Skin epidermis (tissue), 12 donors: Measurements from ENCODE around the gene AHNAK.
"Not testable (repeated sequence)": the region's sequence is repeated elsewhere in the genome, so short reads cannot be mapped to it uniquely, and the experiment has no call there.

Experiments used
- H3K27ac ChIP-seq, 21 experiments: fragments of 200-600 bp; sonication (generic) in 11 of 21; one replicate each; pipeline ENCODE4 v1.5.0; 2020; ENCODE audit warnings: mild to moderate bottlenecking in 3 of 21, inconsistent platforms in 2 of 21, moderate library complexity in 2 of 21
- H3K4me3 ChIP-seq, 7 experiments: fragments of 200-600 bp; sonication (generic) in 2 of 7; one replicate each; pipeline ENCODE4 v1.5.0; 2020; ENCODE audit warnings: inconsistent platforms in 2 of 7, mild to moderate bottlenecking in 2 of 7, moderate library complexity in 1 of 7

The AHNAK gene

GRCh38 chr11:62554387-62555167, 8.0 kb upstream of the AHNAK start:
- Histone ChIP-seq H3K4me3 (peak overlapping the region in 1 of 7 experiments; percentile 5), H3K27ac (peak overlapping the region; percentile 37 to 100 (median 93))

GRCh38 chr11:62553839-62554361, 7.3 kb upstream of the AHNAK start:
- Histone ChIP-seq H3K27ac (peak overlapping the region; percentile 34 to 100 (median 93)), H3K4me3 (peak overlapping the region in 3 of 7 experiments; percentile 1 to 13 (median 3))

GRCh38 chr11:62553080-62553838, 6.7 kb upstream of the AHNAK start:
- H3K27ac ChIP-seq: peak overlapping the region; percentile 68 to 100 (median 93)
- H3K4me3 ChIP-seq: peak overlapping the region in 4 of 7 experiments; percentile 1 to 15 (median 8)

- H3K4me3 ChIP-seq: peak overlapping the region in 3 of 7 experiments; percentile 1 to 15 (median 13)
- peak overlapping the region; percentile 68 to 100 (median 93) for H3K27ac ChIP-seq
Observed at GRCh38 chr11:62552485-62553079, 6.0 kb upstream of the AHNAK start.

- not testable (repeated sequence) for H3K4me3 ChIP-seq
- peak overlapping the region in 6 of 21 experiments; percentile 86 to 100 (median 94) for H3K27ac ChIP-seq
Observed at GRCh38 chr11:62550478-62550877, 3.9 kb upstream of the AHNAK start.

- Histone ChIP-seq H3K27ac (peak overlapping the region in 17 of 21 experiments; percentile 1 to 100 (median 97)), H3K4me3 (no peak overlapping the region)
Observed at GRCh38 chr11:62548545-62549335, 2.1 kb upstream of the AHNAK start.

- H3K27ac ChIP-seq: peak overlapping the region; percentile 95 to 100 (median 99)
- H3K4me3 ChIP-seq: peak overlapping the region; percentile 80 to 98 (median 92)
Observed at GRCh38 chr11:62547691-62548281, 1.2 kb upstream of the AHNAK start.

- peak overlapping the region; percentile 80 to 98 (median 92) for H3K4me3 ChIP-seq
- peak overlapping the region; percentile 95 to 100 (median 99) for H3K27ac ChIP-seq
Observed at GRCh38 chr11:62546929-62547625, 471 bp upstream of the AHNAK start.

GRCh38 chr11:62545437-62546243, 966 bp downstream of the AHNAK start:
- H3K27ac ChIP-seq: peak overlapping the region; percentile 95 to 100 (median 99)
- H3K4me3 ChIP-seq: peak overlapping the region; percentile 80 to 98 (median 92)

GRCh38 chr11:62544581-62545436, 1.8 kb downstream of the AHNAK start:
- H3K27ac ChIP-seq: peak overlapping the region; percentile 81 to 100 (median 99)
- peak overlapping the region; percentile 80 to 98 (median 92) for H3K4me3 ChIP-seq

- H3K27ac ChIP-seq: peak overlapping the region; percentile 81 to 100 (median 99)
- peak overlapping the region; percentile 80 to 98 (median 92) for H3K4me3 ChIP-seq
Observed at GRCh38 chr11:62543680-62544444, 2.7 kb downstream of the AHNAK start.

GRCh38 chr11:62542750-62543567, 3.6 kb downstream of the AHNAK start:
- Histone ChIP-seq H3K27ac (peak overlapping the region; percentile 81 to 100 (median 99)), H3K4me3 (peak overlapping the region; percentile 80 to 98 (median 92))

- Histone ChIP-seq H3K4me3 (peak overlapping the region; percentile 80 to 98 (median 92)), H3K27ac (peak overlapping the region in 20 of 21 experiments; percentile 95 to 100 (median 99))
Observed at GRCh38 chr11:62542111-62542745, 4.4 kb downstream of the AHNAK start.
